ENCODE data around the gene UQCR11.

UQCR11 gene

GRCh38 chr19:1593501-1593772 lies 11.8 kb downstream of the UQCR11 start:
- DNase-seq (ENCODE audit: low read depth), result no peak
- peak overlapping the region; percentile 68 for H3K4me3 ChIP-seq (ENCODE audit: low read depth, low read length)

GRCh38 chr19:1592755-1593500 lies 12.3 kb downstream of the UQCR11 start, which contains the start of gene MBD3:
Gene MBD3 (minus strand): TSS chr19:1592865. CDS start chr19:1592631, 234 bp downstream.
- H3K4me3 ChIP-seq (ENCODE audit: low read depth, low read length), result peak within 1 kb of the TSS; percentile 93
- peak; percentile 77 for DNase-seq (ENCODE audit: low read depth)

GRCh38 chr19:1592024-1592754 lies 13.1 kb downstream of the UQCR11 start:
- peak overlapping the region; percentile 93 for H3K4me3 ChIP-seq (ENCODE audit: low read depth, low read length)
- peak; percentile 61 for DNase-seq (ENCODE audit: low read depth)

GRCh38 chr19:1591421-1592023 lies 13.7 kb downstream of the UQCR11 start:
- DNase-seq (ENCODE audit: low read depth), result no peak
- peak overlapping the region; percentile 93 for H3K4me3 ChIP-seq (ENCODE audit: low read depth, low read length)

- peak overlapping the region; percentile 93 for H3K4me3 ChIP-seq (ENCODE audit: low read depth, low read length)
- DNase-seq (ENCODE audit: low read depth), result no peak
These were observed 14.4 kb downstream of the UQCR11 start for GRCh38 chr19:1590641-1591397.

- no peak overlapping the region for H3K4me3 ChIP-seq (ENCODE audit: low read depth, low read length)
- DNase-seq (ENCODE audit: low read depth), result no peak
These were observed 17.4 kb downstream of the UQCR11 start for GRCh38 chr19:1587872-1588271.

- DNase-seq (ENCODE audit: low read depth), result no peak
- no peak overlapping the region for H3K4me3 ChIP-seq (ENCODE audit: low read depth, low read length)
These were observed 20.1 kb downstream of the UQCR11 start for GRCh38 chr19:1585243-1585580.

GRCh38 chr19:1584500-1585242 lies 20.6 kb downstream of the UQCR11 start:
- DNase-seq (ENCODE audit: low read depth), result no peak
- H3K4me3 ChIP-seq (ENCODE audit: low read depth, low read length), result no peak overlapping the region

GRCh38 chr19:1582201-1582600 lies 23.1 kb downstream of the UQCR11 start:
- no peak overlapping the region for H3K4me3 ChIP-seq (ENCODE audit: low read depth, low read length)
- no peak for DNase-seq (ENCODE audit: low read depth)

- no peak overlapping the region for H3K4me3 ChIP-seq (ENCODE audit: low read depth, low read length)
- DNase-seq (ENCODE audit: low read depth), result no peak
These were observed 24.3 kb downstream of the UQCR11 start for GRCh38 chr19:1580957-1581356.

- no peak for DNase-seq (ENCODE audit: low read depth)
- H3K4me3 ChIP-seq (ENCODE audit: low read depth, low read length), result no peak overlapping the region
These were observed 24.9 kb downstream of the UQCR11 start for GRCh38 chr19:1580382-1580781.

GRCh38 chr19:1579222-1579621 lies 26.0 kb downstream of the UQCR11 start:
- no peak overlapping the region for H3K4me3 ChIP-seq (ENCODE audit: low read depth, low read length)
- DNase-seq (ENCODE audit: low read depth), result no peak

GRCh38 chr19:1577929-1578618 lies 27.2 kb downstream of the UQCR11 start:
- H3K4me3 ChIP-seq (ENCODE audit: low read depth, low read length), result no peak overlapping the region
- no peak for DNase-seq (ENCODE audit: low read depth)

GRCh38 chr19:1577090-1577928 lies 28.0 kb downstream of the UQCR11 start:
- DNase-seq (ENCODE audit: low read depth), result no peak

GRCh38 chr19:1576242-1577089 lies 28.8 kb downstream of the UQCR11 start:
- no peak for DNase-seq (ENCODE audit: low read depth)
- H3K4me3 ChIP-seq (ENCODE audit: low read depth, low read length), result no peak overlapping the region

More at GRCh38 chr19:1577090-1577928, 28.0 kb downstream of the UQCR11 start:
- no peak overlapping the region for H3K4me3 ChIP-seq (ENCODE audit: low read depth, low read length)

- H3K4me3 ChIP-seq (ENCODE audit: low read depth, low read length), result no peak overlapping the region
- DNase-seq (ENCODE audit: low read depth), result no peak
These were observed 29.7 kb downstream of the UQCR11 start for GRCh38 chr19:1575323-1576241.
